Epithelial cell of proximal tubule (primary cell): ENCODE data around the gene PRKCQ. TPM values are rescaled to one million over a fixed set of nuclear protein-coding genes. Genes with fewer than 3 reads are reported as not detected.

Experiments used
- DNase-seq: peaks from one replicate; pipeline ENCODE4 v3.0.0-alpha.2; 2011; ENCODE audit warnings: low read depth
- H3K4me3 ChIP-seq: 2 replicates; pipeline ENCODE4 v1.5.1; 2011; ENCODE audit warnings: low read depth, mild to moderate bottlenecking, low read length
- CTCF ChIP-seq: conservative IDR thresholded peaks from 2 replicates; pipeline ENCODE4 v1.5.1; 2012; ENCODE audit warnings: low read depth, mild to moderate bottlenecking, low read length
- total RNA-seq: library from RNA; depleted of rRNA; stranded (reverse); fragments of >200 nt; gene quantifications from 2 replicates; pipeline ENCODE4 v1.2.3, GENCODE V29; 2015

Gene PRKCQ
- total RNA-seq, 1 donor from 2014 or later, result 6.8 TPM

- no peak overlapping the region for H3K4me3 ChIP-seq
- DNase-seq, result no peak
- peak; percentile 50 for TF ChIP-seq CTCF
Observed at GRCh38 chr10:6406220-6407033, 173.6 kb downstream of the PRKCQ start.

GRCh38 chr10:6405713-6406112, 174.4 kb downstream of the PRKCQ start:
- no peak for TF ChIP-seq CTCF
- DNase-seq, result no peak
- H3K4me3 ChIP-seq, result no peak overlapping the region

GRCh38 chr10:6404127-6405072, 175.7 kb downstream of the PRKCQ start:
- no peak for DNase-seq

DNA sequence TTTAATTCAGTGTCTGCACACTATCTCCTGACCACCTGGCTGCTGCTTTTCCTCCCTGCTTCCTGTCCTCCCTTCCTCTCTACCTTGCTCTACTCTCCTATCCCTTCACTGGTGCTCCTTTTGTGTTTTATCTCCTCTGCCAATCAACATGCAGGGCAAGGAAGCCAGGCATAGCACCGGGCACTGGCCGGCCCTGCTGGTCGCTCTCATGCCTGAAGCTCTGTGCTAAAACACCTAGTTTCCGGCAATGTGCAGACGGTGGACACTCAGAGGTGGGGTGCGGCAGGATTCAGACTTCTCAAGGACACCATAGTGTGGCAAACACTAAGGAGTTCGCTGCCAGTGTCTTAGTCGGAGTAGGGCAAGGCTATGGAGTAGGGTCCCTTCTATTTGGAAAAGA, 177.1 kb downstream of the PRKCQ start:
- TF ChIP-seq CTCF, result no peak

More at GRCh38 chr10:6404127-6405072, 175.7 kb downstream of the PRKCQ start:
- no peak overlapping the region for H3K4me3 ChIP-seq
- TF ChIP-seq CTCF, result no peak

DNA sequence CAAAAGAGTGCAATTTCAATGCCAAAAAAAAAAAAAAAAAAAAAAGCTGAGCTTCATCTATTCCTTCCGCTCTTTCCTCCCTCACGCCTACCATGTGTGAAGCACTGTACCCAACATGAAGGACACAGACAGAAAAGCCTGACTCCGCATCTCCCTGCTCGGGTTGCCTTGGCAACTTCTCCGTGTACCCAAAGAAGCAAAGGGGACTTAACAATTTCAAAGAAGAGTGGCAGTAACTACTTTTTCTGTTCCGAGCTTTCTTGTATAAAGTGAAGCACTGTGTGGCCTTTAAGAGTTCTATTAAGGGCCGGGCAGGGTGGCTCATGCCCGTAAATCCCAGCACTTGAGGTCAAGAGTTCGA, 177.7 kb downstream of the PRKCQ start:
- DNase-seq, result no peak
- TF ChIP-seq CTCF, result no peak
- H3K4me3 ChIP-seq, result no peak overlapping the region

More for the DNA sequence above, 177.1 kb downstream of the PRKCQ start:
- no peak for DNase-seq
- no peak overlapping the region for H3K4me3 ChIP-seq

DNA sequence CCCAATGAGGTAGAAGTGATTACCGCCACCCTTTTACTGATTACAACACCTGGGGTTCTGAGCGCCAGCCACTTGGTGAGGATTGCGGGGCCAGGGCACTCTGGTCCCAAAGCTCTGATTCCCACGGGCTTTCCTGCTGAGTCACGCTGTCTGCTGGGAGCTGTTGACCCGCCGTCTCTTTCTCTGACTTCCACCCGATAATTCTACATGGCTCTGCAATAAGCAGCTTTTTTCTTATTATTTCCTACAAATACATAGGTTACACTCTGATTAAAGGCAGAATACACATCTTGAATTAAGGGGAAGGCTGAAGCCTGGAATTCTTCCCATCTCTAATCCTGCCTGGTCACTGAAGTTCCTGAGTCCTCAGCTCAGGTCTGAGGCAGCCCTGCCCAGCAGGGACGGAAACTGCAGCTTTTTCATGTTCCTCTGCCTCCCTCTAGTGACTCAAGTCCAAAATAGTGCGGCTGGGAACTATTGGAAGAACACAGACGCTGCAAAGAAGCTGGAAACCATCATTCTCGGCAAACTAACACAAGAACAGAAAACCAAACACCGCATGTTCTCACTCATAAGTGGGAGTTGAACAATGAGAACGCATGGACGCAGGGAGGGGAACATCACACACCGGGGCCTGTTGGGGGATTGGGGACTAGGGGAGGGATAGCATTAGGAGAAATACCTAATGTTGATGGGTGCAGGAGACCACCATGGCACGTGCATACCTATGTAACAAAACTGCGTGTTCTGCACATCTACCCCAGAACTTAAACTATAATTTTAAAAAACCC, 178.3 kb downstream of the PRKCQ start:
- DNase-seq, result peak; percentile 78
- peak overlapping the region; percentile 47 for H3K4me3 ChIP-seq
- peak; percentile 82 for TF ChIP-seq CTCF
